Effector memory CD4-positive, alpha-beta T cell (primary cell): Measurements from ENCODE around the gene QSOX1.

Experiments used
- DNase-seq, 3 donors: peaks; one replicate each; pipeline ENCODE4 v3.0.0-alpha.2; 2020
- H3K27ac ChIP-seq: 2 replicates; pipeline ENCODE4 v1.7.0; 2013; ENCODE audit warnings: mild to moderate bottlenecking, low read length, moderate library complexity; ENCODE audit not compliant: insufficient read depth, poor library complexity, severe bottlenecking
- H3K27me3 ChIP-seq: replicated peaks from 2 replicates; pipeline ENCODE4 v1.7.0; 2013; ENCODE audit warnings: mild to moderate bottlenecking, low read length; ENCODE audit not compliant: insufficient read depth, control insufficient read depth, poor library complexity, severe bottlenecking
- H3K36me3 ChIP-seq: 2 replicates; pipeline ENCODE4 v1.7.0; 2013; ENCODE audit warnings: mild to moderate bottlenecking, low read length, moderate library complexity; ENCODE audit not compliant: control insufficient read depth, insufficient read depth
- H3K4me1 ChIP-seq: 2 replicates; pipeline ENCODE4 v1.7.0; 2013; ENCODE audit warnings: low read length, mild to moderate bottlenecking; ENCODE audit not compliant: control insufficient read depth, insufficient read depth, poor library complexity, severe bottlenecking
- H3K4me3 ChIP-seq: 2 replicates; pipeline ENCODE4 v1.7.0; 2013; ENCODE audit warnings: low read length, low read depth, mild to moderate bottlenecking; ENCODE audit not compliant: insufficient read depth, poor library complexity, severe bottlenecking
- H3K9me3 ChIP-seq: 2 replicates; pipeline ENCODE4 v1.7.0; 2013; ENCODE audit warnings: mild to moderate bottlenecking, low read length, moderate library complexity; ENCODE audit not compliant: control insufficient read depth

QSOX1 gene

GRCh38 chr1:180185971-180186645, 31.4 kb downstream of the QSOX1 start:
- peaks cover 29% of the 10 kb centered on the region for H3K36me3 ChIP-seq
- DNase-seq, result no peak

GRCh38 chr1:180186831-180187230, 32.2 kb downstream of the QSOX1 start:
- H3K9me3 ChIP-seq, result no peaks in the 10 kb centered on the region
- H3K27ac ChIP-seq, result no peak overlapping the region
- no peak for DNase-seq
- H3K36me3 ChIP-seq, result peaks cover 23% of the 10 kb centered on the region
- H3K4me3 ChIP-seq, result no peak overlapping the region
- H3K4me1 ChIP-seq, result no peaks in the 10 kb centered on the region
- no peaks in the 10 kb centered on the region for H3K27me3 ChIP-seq

More at GRCh38 chr1:180185971-180186645, 31.4 kb downstream of the QSOX1 start:
- no peak overlapping the region for H3K27ac ChIP-seq
- no peak overlapping the region for H3K4me3 ChIP-seq
- no peaks in the 10 kb centered on the region for H3K27me3 ChIP-seq
- no peaks in the 10 kb centered on the region for H3K4me1 ChIP-seq
- H3K9me3 ChIP-seq, result no peaks in the 10 kb centered on the region

- DNase-seq, result no peak
- Histone ChIP-seq H3K27ac (no peak overlapping the region), H3K4me1 (no peaks in the 10 kb centered on the region), H3K9me3 (no peaks in the 10 kb centered on the region), H3K27me3 (no peaks in the 10 kb centered on the region), H3K36me3 (peaks cover 23% of the 10 kb centered on the region), H3K4me3 (no peak overlapping the region)
Observed at GRCh38 chr1:180187626-180188025, 33.0 kb downstream of the QSOX1 start.

GRCh38 chr1:180188091-180188506, 33.4 kb downstream of the QSOX1 start:
- H3K4me3 ChIP-seq, result no peak overlapping the region
- DNase-seq, result no peak
- H3K27me3 ChIP-seq, result no peaks in the 10 kb centered on the region
- peaks cover 23% of the 10 kb centered on the region for H3K36me3 ChIP-seq
- no peaks in the 10 kb centered on the region for H3K9me3 ChIP-seq
- H3K27ac ChIP-seq, result no peak overlapping the region
- no peaks in the 10 kb centered on the region for H3K4me1 ChIP-seq

- Histone ChIP-seq H3K27me3 (no peaks in the 10 kb centered on the region), H3K36me3 (peaks cover 23% of the 10 kb centered on the region), H3K4me3 (no peak overlapping the region), H3K27ac (no peak overlapping the region), H3K9me3 (no peaks in the 10 kb centered on the region), H3K4me1 (no peaks in the 10 kb centered on the region)
- no peak for DNase-seq
Observed at GRCh38 chr1:180188684-180189175, 34.1 kb downstream of the QSOX1 start.

- Histone ChIP-seq H3K9me3 (no peaks in the 10 kb centered on the region), H3K4me3 (no peak overlapping the region), H3K27ac (no peak overlapping the region), H3K4me1 (no peaks in the 10 kb centered on the region), H3K27me3 (no peaks in the 10 kb centered on the region), H3K36me3 (peaks cover 25% of the 10 kb centered on the region)
- no peak for DNase-seq
Observed at GRCh38 chr1:180190091-180190490, 35.4 kb downstream of the QSOX1 start.

- Histone ChIP-seq H3K4me3 (no peak overlapping the region), H3K36me3 (peaks cover 22% of the 10 kb centered on the region), H3K4me1 (no peaks in the 10 kb centered on the region), H3K27ac (no peak overlapping the region), H3K9me3 (no peaks in the 10 kb centered on the region), H3K27me3 (no peaks in the 10 kb centered on the region)
- no peak for DNase-seq
Observed at GRCh38 chr1:180192172-180192571, 37.5 kb downstream of the QSOX1 start.

- Histone ChIP-seq H3K9me3 (no peaks in the 10 kb centered on the region), H3K36me3 (peaks cover 28% of the 10 kb centered on the region), H3K27me3 (no peaks in the 10 kb centered on the region), H3K4me3 (no peak overlapping the region), H3K4me1 (no peaks in the 10 kb centered on the region), H3K27ac (no peak overlapping the region)
- DNase-seq, result no peak
Observed at GRCh38 chr1:180193141-180194047, 38.7 kb downstream of the QSOX1 start.

GRCh38 chr1:180194048-180194425, 39.4 kb downstream of the QSOX1 start:
- H3K4me1 ChIP-seq, result no peaks in the 10 kb centered on the region

More at GRCh38 chr1:180194048-180194425, 39.4 kb downstream of the QSOX1 start:
- no peaks in the 10 kb centered on the region for H3K27me3 ChIP-seq
- H3K27ac ChIP-seq, result no peak overlapping the region
- H3K9me3 ChIP-seq, result no peaks in the 10 kb centered on the region
- H3K36me3 ChIP-seq, result peaks cover 28% of the 10 kb centered on the region
- H3K4me3 ChIP-seq, result no peak overlapping the region
- no peak for DNase-seq
